Thyroid gland (tissue), 4 donors: Measurements from ENCODE around the gene HOXC10.

Experiments used
- POLR2A ChIP-seq, 2 donors: fragments of 450-650 bp; IDR thresholded peaks; one replicate each; pipeline ENCODE4 v1.6.1; 2017; ENCODE audit warnings: antibody characterized with exemption in 2 of 2, mild to moderate bottlenecking in 2 of 2, moderate library complexity in 1 of 2
- TF ChIP-seq, protein P1 (sequence below), 6 experiments: fragments of 200-600 bp in 3 of 6; fragments of 450-650 bp in 3 of 6; sonication (generic) in 3 of 6; IDR thresholded peaks; one replicate each; pipeline ENCODE4 v1.5.1; 2016 to 2019; ENCODE audit warnings: antibody characterized with exemption in 6 of 6, mild to moderate bottlenecking in 2 of 6, inconsistent platforms in 1 of 6, moderate library complexity in 1 of 6

DNA sequence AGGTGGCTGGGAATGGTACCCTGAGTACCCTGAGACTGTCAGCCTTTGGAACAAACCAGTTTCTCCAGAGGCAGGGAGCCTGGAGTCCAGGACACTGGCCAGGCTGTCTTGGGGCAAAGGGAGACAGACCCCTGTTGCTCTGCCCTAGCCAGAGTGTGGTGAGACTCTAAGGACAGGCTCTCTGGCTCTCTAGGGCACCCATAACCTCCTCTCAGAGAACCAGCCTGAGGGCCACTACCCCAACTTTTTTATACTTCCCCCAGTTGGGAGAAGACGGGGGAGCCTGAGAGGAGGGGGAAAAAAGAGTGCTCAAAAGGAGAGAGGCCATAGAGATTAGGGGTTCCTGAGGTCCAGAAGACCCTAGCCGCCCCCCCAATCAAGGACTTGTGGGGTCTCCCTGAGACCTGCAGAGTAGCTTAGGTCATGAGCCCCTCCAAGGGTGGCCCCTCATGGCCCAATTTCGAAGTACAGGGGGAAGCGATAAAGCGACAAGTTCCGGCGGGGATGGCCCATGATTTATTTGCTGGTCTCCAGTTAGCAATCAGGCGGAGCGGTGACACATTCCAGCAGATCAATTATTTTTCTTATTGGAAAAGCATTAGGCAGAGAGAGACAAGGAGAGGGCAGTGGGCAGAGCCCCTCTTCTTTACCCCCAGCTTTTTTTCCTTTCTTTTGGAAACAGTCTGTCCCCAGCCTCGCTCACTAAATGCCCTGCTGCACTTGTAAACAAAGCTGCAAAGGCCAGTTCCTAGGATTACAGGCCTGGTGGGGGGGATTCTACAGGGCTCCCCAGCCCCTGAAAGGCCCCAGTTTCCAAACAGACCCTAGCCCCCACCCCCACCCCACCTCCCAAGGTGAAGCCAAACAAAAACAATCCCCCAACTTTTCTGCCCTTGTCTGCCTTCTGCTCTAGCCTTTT, 25.4 kb downstream of the HOXC10 start:
- TF ChIP-seq, protein P1, sequence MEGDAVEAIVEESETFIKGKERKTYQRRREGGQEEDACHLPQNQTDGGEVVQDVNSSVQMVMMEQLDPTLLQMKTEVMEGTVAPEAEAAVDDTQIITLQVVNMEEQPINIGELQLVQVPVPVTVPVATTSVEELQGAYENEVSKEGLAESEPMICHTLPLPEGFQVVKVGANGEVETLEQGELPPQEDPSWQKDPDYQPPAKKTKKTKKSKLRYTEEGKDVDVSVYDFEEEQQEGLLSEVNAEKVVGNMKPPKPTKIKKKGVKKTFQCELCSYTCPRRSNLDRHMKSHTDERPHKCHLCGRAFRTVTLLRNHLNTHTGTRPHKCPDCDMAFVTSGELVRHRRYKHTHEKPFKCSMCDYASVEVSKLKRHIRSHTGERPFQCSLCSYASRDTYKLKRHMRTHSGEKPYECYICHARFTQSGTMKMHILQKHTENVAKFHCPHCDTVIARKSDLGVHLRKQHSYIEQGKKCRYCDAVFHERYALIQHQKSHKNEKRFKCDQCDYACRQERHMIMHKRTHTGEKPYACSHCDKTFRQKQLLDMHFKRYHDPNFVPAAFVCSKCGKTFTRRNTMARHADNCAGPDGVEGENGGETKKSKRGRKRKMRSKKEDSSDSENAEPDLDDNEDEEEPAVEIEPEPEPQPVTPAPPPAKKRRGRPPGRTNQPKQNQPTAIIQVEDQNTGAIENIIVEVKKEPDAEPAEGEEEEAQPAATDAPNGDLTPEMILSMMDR (IDR thresholded peaks at IDR 0.05), result no peak
- no peak for TF ChIP-seq POLR2A (IDR thresholded peaks at IDR 0.05)
